DOHH2 (cell line): Measurements from ENCODE around the gene C16orf78.

Source experiments
- CTCF ChIP-seq: fragments of 200-600 bp; sonication (generic); IDR thresholded peaks from one replicate; pipeline ENCODE4 v1.5.1; 2014; ENCODE audit warnings: antibody characterized with exemption, mild to moderate bottlenecking, low read depth, low read length; ENCODE audit not compliant: poor library complexity, severe bottlenecking
- EZH2phosphoT487 ChIP-seq: fragments of 200-600 bp; sonication (generic); IDR thresholded peaks from 2 replicates; pipeline ENCODE4 v1.6.1; 2017; ENCODE audit warnings: borderline replicate concordance, mild to moderate bottlenecking, antibody characterized with exemption, low read length, moderate library complexity, mixed read lengths

- no peak for TF ChIP-seq CTCF
- no peak for TF ChIP-seq EZH2phosphoT487
Measured at GRCh38 chr16:49353680-49354079, 19.9 kb upstream of the C16orf78 start.
